GM12878 (cell line): ENCODE measurements around the gene CYP3A4. TPM values are rescaled to one million over a fixed set of nuclear protein-coding genes. Genes with fewer than 3 reads are reported as not detected.
"Not testable (repeated sequence)": the region's sequence is repeated elsewhere in the genome, so short reads cannot be mapped to it uniquely, and the experiment has no call there.

Experiments used
- ATAC-seq: fragments of 200-7000 bp; cut with Tn5 transposase; 3 replicates; pipeline ENCODE4 v1.9.1; 2020; ENCODE audit warnings: mild to moderate bottlenecking, moderate library complexity
- BruUV-seq: library from RNA; stranded (reverse); fragments of 400-500 nt; replicated peaks from 2 replicates; lab custom pipeline; 2021; lab: Mats Ljungman, UMichigan
- CTCF ChIA-PET: fragments of 300-600 bp; sonication (Branson Sonifier 250); formaldehyde crosslinking; extraction: SDS; loops from one replicate; lab custom pipeline; 2021; ENCODE audit warnings: inconsistent platforms; lab: Yijun Ruan, JAX
- POLR2A ChIA-PET: fragments of 350-600 bp; formaldehyde crosslinking; extraction: SDS; loops from one replicate; lab custom pipeline; 2021; ENCODE audit warnings: inconsistent platforms; lab: Charles Lee
- RAD21 ChIA-PET: fragments of 300-600 bp; sonication (Branson Sonifier 250); formaldehyde crosslinking; loops from one replicate; lab custom pipeline; 2023; ENCODE audit warnings: antibody characterized with exemption; ENCODE audit not compliant: unreplicated experiment; lab: Charles Lee
- SMC1A ChIA-PET: fragments of 300-600 bp; sonication (Branson Sonifier 250); formaldehyde crosslinking; loops from one replicate; lab custom pipeline; 2023; ENCODE audit not compliant: unreplicated experiment, uncharacterized antibody; lab: Charles Lee
- DNase-seq: peaks from one replicate; pipeline ENCODE4 v3.0.0-alpha.2; 2011; ENCODE audit warnings: low read depth, low spot score
- FAIRE-seq: peaks from 3 replicates; lab custom pipeline; 2011; peaks lifted over from hg19 to GRCh38; lab: Jason Lieb, UNC
- H2AFZ ChIP-seq: 2 replicates; pipeline ENCODE4 v1.6.0; 2011; ENCODE audit warnings: low read depth, low read length, control low read depth; ENCODE audit not compliant: control insufficient read depth
- H3K27ac ChIP-seq: 2 replicates; pipeline ENCODE4 v1.5.1; 2011; ENCODE audit warnings: control low read depth; ENCODE audit not compliant: control insufficient read depth, insufficient read depth
- H3K27me3 ChIP-seq, 2 experiments: replicated peaks in 1 of 2; 2 replicates each; pipeline versions ENCODE4 v1.6.0 to v1.6.1; 2011; ENCODE audit warnings: low read length in 1 of 2; ENCODE audit not compliant: control insufficient read depth in 2 of 2, insufficient read depth in 2 of 2
- H3K36me3 ChIP-seq, 2 experiments: 2 replicates each; pipeline ENCODE4 v1.5.1; 2011; ENCODE audit warnings: low read length in 1 of 2; ENCODE audit not compliant: control insufficient read depth in 2 of 2, insufficient read depth in 2 of 2
- H3K4me1 ChIP-seq: 2 replicates; pipeline ENCODE4 v1.6.1; 2011; ENCODE audit warnings: mild to moderate bottlenecking, low read length, moderate library complexity, mixed read lengths; ENCODE audit not compliant: control insufficient read depth, insufficient read depth
- H3K4me2 ChIP-seq: 2 replicates; pipeline ENCODE4 v1.6.0; 2011; ENCODE audit warnings: control low read depth; ENCODE audit not compliant: control insufficient read depth, insufficient read depth
- H3K4me3 ChIP-seq: fragments of 200-600 bp; sonication (generic); 2 replicates; pipeline ENCODE4 v1.5.1; 2016
- H3K79me2 ChIP-seq: 2 replicates; pipeline ENCODE4 v1.6.0; 2011; ENCODE audit warnings: low read length; ENCODE audit not compliant: control insufficient read depth, insufficient read depth
- H3K9ac ChIP-seq: 2 replicates; pipeline ENCODE4 v1.8.0; 2011; ENCODE audit warnings: low read length, control low read depth, mixed read lengths; ENCODE audit not compliant: control insufficient read depth, insufficient read depth
- H3K9me3 ChIP-seq: replicated peaks from 3 replicates; pipeline ENCODE4 v1.5.1; 2011; ENCODE audit warnings: mild to moderate bottlenecking, low read length; ENCODE audit not compliant: control insufficient read depth, insufficient read depth
- H4K20me1 ChIP-seq: 2 replicates; pipeline ENCODE4 v1.6.0; 2011; ENCODE audit not compliant: control insufficient read depth, insufficient read depth
- BACH1 ChIP-seq: fragments of 450-650 bp; IDR thresholded peaks from 2 replicates; pipeline ENCODE4 v1.6.1; 2017; ENCODE audit warnings: mild to moderate bottlenecking, borderline replicate concordance
- CBFB ChIP-seq: IDR thresholded peaks from 2 replicates; pipeline ENCODE4 v1.6.1; 2016; ENCODE audit warnings: antibody characterized with exemption, low read depth
- RBBP5 ChIP-seq: fragments of 200-600 bp; sonication (generic); conservative IDR thresholded peaks from 2 replicates; pipeline ENCODE4 v1.6.1; 2016
- SIN3A ChIP-seq: IDR thresholded peaks from 2 replicates; pipeline ENCODE4 v1.6.1; 2012; ENCODE audit warnings: low read depth, low read length, improper control_type of control experiment
- ZNF622 ChIP-seq: fragments of 450-650 bp; IDR thresholded peaks from 2 replicates; pipeline ENCODE4 v1.6.1; 2017; ENCODE audit warnings: mild to moderate bottlenecking, inconsistent platforms
- WGBS: methylation state at CpG from one replicate; pipeline ENCODE4 v1.1.6; 2016; ENCODE audit warnings: low lambda C conversion rate; ENCODE audit not compliant: insufficient replicate concordance, insufficient coverage; ENCODE audit errors: missing lambda C conversion rate; 5-methylcytosine and 5-hydroxymethylcytosine counted together
- in situ Hi-C: fragments of 300-500 bp; cut with MboI; formaldehyde crosslinking; loops from 9 replicates; pipeline ENCODE4 v1.14.3; 2018; ENCODE audit warnings: mixed read lengths
- intact Hi-C: fragments of 100-400 bp; cut with micrococcal nuclease; formaldehyde crosslinking; loops from one replicate; pipeline ENCODE4 v1.14.2; 2022; ENCODE audit not compliant: unreplicated experiment
- polyA plus RNA-seq, 11 experiments: library from polyadenylated mRNA; depleted of rRNA in 4 of 11; unstranded in 6 of 11; stranded (reverse) in 5 of 11; fragments of >200 nt; fragmentation: Nextera tagmentation in 4 of 11; fragmentation: Illumina TruSeq in 1 of 11; extraction: Ambion mirVana in 4 of 11; extraction: Trizol in 1 of 11; gene quantifications; 1 replicate in 1 of 11; 2 replicates in 10 of 11; pipeline versions ENCODE4 v1.2.1 to v1.2.3, GENCODE V29; 2011 to 2016; ENCODE audit warnings: inconsistent platforms in 2 of 11, missing spikeins in 2 of 11, low read depth in 1 of 11
- total RNA-seq, 4 experiments: library from RNA; depleted of rRNA in 3 of 4; stranded (reverse); fragments of >200 nt in 3 of 4; fragmentation: Illumina TruSeq in 1 of 4; extraction: Trizol in 1 of 4; gene quantifications; 2 replicates each; pipeline versions ENCODE4 v1.2.1 to v1.2.3, GENCODE V29; 2013 to 2021
- TF ChIP-seq, protein P1 (sequence below): IDR thresholded peaks from 2 replicates; pipeline ENCODE4 v1.6.1; 2011; ENCODE audit warnings: low read depth, mild to moderate bottlenecking, low read length, moderate library complexity, borderline replicate concordance; ENCODE audit errors: extremely low read depth

The CYP3A4 gene
- total and polyA plus RNA-seq, 10 of the 15 experiments (the other 5 are each of a cell fraction or from before 2014, with no cell fraction given): 0.02 to 0.21 (median 0.04) TPM; not detected in 7

- intact Hi-C loops: no loop called here
- no peaks in the 10 kb centered on the region for H4K20me1 ChIP-seq
- ChIA-PET CTCF (no interaction called here), POLR2A (no interaction called here), RAD21 (no interaction called here), SMC1A (interaction anchor here (0.7 kb wide), 1 partner anchor 30 kb away, joined by 3 read pairs; no protein-coding TSS in a partner anchor)
- TF ChIP-seq BACH1 (no peak), RBBP5 (no peak), SIN3A (no peak), CBFB (no peak), ZNF622 (no peak)
- TF ChIP-seq, protein P1, sequence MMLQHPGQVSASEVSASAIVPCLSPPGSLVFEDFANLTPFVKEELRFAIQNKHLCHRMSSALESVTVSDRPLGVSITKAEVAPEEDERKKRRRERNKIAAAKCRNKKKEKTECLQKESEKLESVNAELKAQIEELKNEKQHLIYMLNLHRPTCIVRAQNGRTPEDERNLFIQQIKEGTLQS: no peak
- no peak for FAIRE-seq
- BruUV-seq: no TSS peak
- H3K27me3 ChIP-seq: no peaks in the 10 kb centered on the region
- no peak overlapping the region for H3K9ac ChIP-seq
- DNase-seq: no peak
- ATAC-seq: peak; percentile 28; the same call in 1 of the 3 replicates
- no peaks in the 10 kb centered on the region for H3K36me3 ChIP-seq
- 42% methylated on average over 1 of the region's 1 CpG for WGBS
- H3K4me3 ChIP-seq: no peak overlapping the region
- H2AFZ ChIP-seq: no peak overlapping the region
- in situ Hi-C loops: no loop called here
- H3K4me1 ChIP-seq: no peaks in the 10 kb centered on the region
- no peaks in the 10 kb centered on the region for H3K79me2 ChIP-seq
- H3K27ac ChIP-seq: no peak overlapping the region
- no peak overlapping the region for H3K4me2 ChIP-seq
- H3K9me3 ChIP-seq: no peaks in the 10 kb centered on the region; the same call in 2 of the 3 replicates
These were observed 46.3 kb downstream of the CYP3A4 start for GRCh38 chr7:99737726-99738125.

DNA sequence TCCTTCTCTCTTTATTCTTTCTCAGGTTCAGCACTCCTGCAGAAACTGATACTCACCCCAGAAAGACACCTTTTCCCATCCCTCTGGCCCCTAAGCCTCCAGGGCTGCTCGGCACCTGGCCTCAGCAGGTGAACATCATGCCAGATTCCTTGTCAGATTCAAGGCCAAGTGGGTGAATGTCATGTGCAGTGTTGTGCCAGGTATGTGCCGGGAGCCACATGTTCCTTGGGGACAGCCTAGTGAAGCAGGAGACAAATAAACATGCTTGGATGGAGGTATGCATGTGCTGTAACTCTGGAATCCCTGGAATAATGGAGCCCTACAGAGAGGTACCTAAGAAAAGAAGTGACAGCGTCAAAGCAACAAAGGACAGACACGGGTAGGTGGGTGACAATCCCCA lies 47.3 kb downstream of the CYP3A4 start:
- H4K20me1 ChIP-seq, H2AFZ ChIP-seq, H3K27ac ChIP-seq, SMC1A ChIA-PET, BruUV-seq, FAIRE-seq, DNase-seq, ATAC-seq, H3K4me1 ChIP-seq, H3K9ac ChIP-seq, CTCF ChIA-PET, in situ Hi-C loops, RAD21 ChIA-PET, H3K9me3 ChIP-seq, H3K4me2 ChIP-seq, H3K36me3 ChIP-seq, POLR2A ChIA-PET, H3K79me2 ChIP-seq, H3K4me3 ChIP-seq, intact Hi-C loops, H3K27me3 ChIP-seq: not testable (repeated sequence)
- WGBS: 72% methylated on average over 4 of the region's 4 CpGs
